ENCODE measurements around the gene COPRS.

COPRS gene

GRCh38 chr17:31806921-31807320 is 52.1 kb downstream of the COPRS start:
- no peaks in the 10 kb centered on the region for H3K9me2 ChIP-seq (replicated peaks; ENCODE audit: control insufficient read depth, low read length)
- H3K9me3 ChIP-seq (ENCODE audit: control insufficient read depth, insufficient read depth, low read length) = no peaks in the 10 kb centered on the region
- no peak overlapping the region for H3K4me3 ChIP-seq (ENCODE audit: low read length)
- H3K4me2 ChIP-seq (ENCODE audit: low read length) = no peak overlapping the region
- H3K79me2 ChIP-seq (ENCODE audit: control insufficient read depth, low read length) = no peaks in the 10 kb centered on the region
- H3K36me3 ChIP-seq (ENCODE audit: control insufficient read depth, low read length) = no peaks in the 10 kb centered on the region
- H3K4me1 ChIP-seq (ENCODE audit: control insufficient read depth, low read length) = 0 out of 2 replicates have a peak, but pooled peaks cover 4% of the 10 kb centered on the region
- no peaks in the 10 kb centered on the region for H3F3A ChIP-seq (ENCODE audit: control insufficient read depth, insufficient read depth)
- TF ChIP-seq CTCF (IDR thresholded peaks at IDR 0.05; ENCODE audit: low read depth, low read length, poor library complexity, severe bottlenecking) (no peak), EZH2phosphoT487 (IDR thresholded peaks at IDR 0.05; ENCODE audit: borderline replicate concordance, low read length) (no peak)
- no peak overlapping the region for H3K27ac ChIP-seq (ENCODE audit: low read depth, low read length)
- H3K27me3 ChIP-seq (ENCODE audit: control insufficient read depth, low read length) = no peaks in the 10 kb centered on the region
- H4K20me1 ChIP-seq (ENCODE audit: control insufficient read depth, insufficient read depth, low read depth, low read length) = no peaks in the 10 kb centered on the region

- no peaks in the 10 kb centered on the region for H3K79me2 ChIP-seq (ENCODE audit: control insufficient read depth, low read length)
- H3K4me1 ChIP-seq (ENCODE audit: control insufficient read depth, low read length) = 0 out of 2 replicates have a peak, but pooled peaks cover 4% of the 10 kb centered on the region
- no peaks in the 10 kb centered on the region for H3F3A ChIP-seq (ENCODE audit: control insufficient read depth, insufficient read depth)
- H3K36me3 ChIP-seq (ENCODE audit: control insufficient read depth, low read length) = no peaks in the 10 kb centered on the region
- TF ChIP-seq CTCF (IDR thresholded peaks at IDR 0.05; ENCODE audit: low read depth, low read length, poor library complexity, severe bottlenecking) (no peak), EZH2phosphoT487 (IDR thresholded peaks at IDR 0.05; ENCODE audit: borderline replicate concordance, low read length) (no peak)
- no peak overlapping the region for H3K4me3 ChIP-seq (ENCODE audit: low read length)
- H3K27me3 ChIP-seq (ENCODE audit: control insufficient read depth, low read length) = no peaks in the 10 kb centered on the region
- H3K4me2 ChIP-seq (ENCODE audit: low read length) = no peak overlapping the region
- no peaks in the 10 kb centered on the region for H4K20me1 ChIP-seq (ENCODE audit: control insufficient read depth, insufficient read depth, low read depth, low read length)
- H3K27ac ChIP-seq (ENCODE audit: low read depth, low read length) = no peak overlapping the region
- H3K9me2 ChIP-seq (replicated peaks; ENCODE audit: control insufficient read depth, low read length) = no peaks in the 10 kb centered on the region
- H3K9me3 ChIP-seq (ENCODE audit: control insufficient read depth, insufficient read depth, low read length) = no peaks in the 10 kb centered on the region
These were observed 55.4 kb downstream of the COPRS start for GRCh38 chr17:31803494-31804213.

- Histone ChIP-seq H3K27ac (ENCODE audit: low read depth, low read length) (no peak overlapping the region), H3K4me1 (ENCODE audit: control insufficient read depth, low read length) (0 out of 2 replicates have a peak, but pooled peaks cover 4% of the 10 kb centered on the region), H3K79me2 (ENCODE audit: control insufficient read depth, low read length) (no peaks in the 10 kb centered on the region), H3K4me3 (ENCODE audit: low read length) (no peak overlapping the region), H3K9me3 (ENCODE audit: control insufficient read depth, insufficient read depth, low read length) (no peaks in the 10 kb centered on the region), H3K4me2 (ENCODE audit: low read length) (no peak overlapping the region), H3K27me3 (ENCODE audit: control insufficient read depth, low read length) (no peaks in the 10 kb centered on the region), H3F3A (ENCODE audit: control insufficient read depth, insufficient read depth) (no peaks in the 10 kb centered on the region), H4K20me1 (ENCODE audit: control insufficient read depth, insufficient read depth, low read depth, low read length) (no peaks in the 10 kb centered on the region), H3K36me3 (ENCODE audit: control insufficient read depth, low read length) (no peaks in the 10 kb centered on the region), H3K9me2 (replicated peaks; ENCODE audit: control insufficient read depth, low read length) (no peaks in the 10 kb centered on the region)
- TF ChIP-seq EZH2phosphoT487 (IDR thresholded peaks at IDR 0.05; ENCODE audit: borderline replicate concordance, low read length) (no peak), CTCF (IDR thresholded peaks at IDR 0.05; ENCODE audit: low read depth, low read length, poor library complexity, severe bottlenecking) (no peak)
These were observed 56.5 kb downstream of the COPRS start for GRCh38 chr17:31802502-31802901.
